HCT116 (cell line): ENCODE measurements around the gene GABBR2. TPM values are rescaled to one million over a fixed set of nuclear protein-coding genes. Genes with fewer than 3 reads are reported as not detected.

Experiments
- ATAC-seq: fragments of 200-7000 bp; cut with Tn5 transposase; 2 replicates; pipeline ENCODE4 v1.9.1; 2020; ENCODE audit warnings: mild to moderate bottlenecking, moderate library complexity
- BruUV-seq: library from RNA; stranded (reverse); fragments of 400-500 nt; replicated peaks from 2 replicates; lab custom pipeline; 2021; lab: Mats Ljungman, UMichigan
- CTCF ChIA-PET: fragments of 300-600 bp; sonication (Branson Sonifier 250); formaldehyde crosslinking; loops from one replicate; lab custom pipeline; 2021; ENCODE audit warnings: antibody characterized with exemption; lab: Charles Lee
- POLR2A ChIA-PET: fragments of 300-600, 350-600 bp; sonication (Branson Sonifier 250); formaldehyde crosslinking; loops from one replicate; lab custom pipeline; 2021; ENCODE audit warnings: antibody characterized with exemption; lab: Charles Lee
- RAD21 ChIA-PET, 2 experiments: fragments of 300-600 bp; sonication (Branson Sonifier 250); formaldehyde crosslinking; loops; one replicate each; lab custom pipeline; 2023; ENCODE audit warnings: low total read pairs in 2 of 2; ENCODE audit not compliant: uncharacterized antibody in 2 of 2, unreplicated experiment in 2 of 2, low non-redundant PET in 1 of 2; lab: Charles Lee
- DNase-seq: peaks from one replicate; pipeline ENCODE4 v3.0.0-alpha.2; 2010; ENCODE audit warnings: low read depth, low spot score
- H2AFZ ChIP-seq: fragments of 200-600 bp; shearing (Covaris generic), sonication (generic); 2 replicates; pipeline ENCODE4 v1.6.1; 2017; ENCODE audit warnings: low read depth, mixed run types, mixed read lengths, antibody characterized with exemption, low read length; ENCODE audit not compliant: poor library complexity, severe bottlenecking
- H3K27ac ChIP-seq: 2 replicates; pipeline ENCODE4 v1.5.1; 2012; ENCODE audit warnings: low read depth, low read length
- H3K27me3 ChIP-seq: fragments of 200-600 bp; sonication (generic); 2 replicates; pipeline ENCODE4 v1.6.1; 2016; ENCODE audit warnings: mixed run types, low read length, mixed read lengths; ENCODE audit not compliant: insufficient read depth
- H3K36me3 ChIP-seq, 2 experiments: fragments of 200-500 bp in 1 of 2; fragments of 200-600 bp in 1 of 2; sonication (Bioruptor generic) in 1 of 2; sonication (generic) in 1 of 2; 2 replicates each; pipeline versions ENCODE4 v1.5.1 to v1.6.1; 2014 to 2016; ENCODE audit warnings: low read length in 2 of 2, inconsistent platforms in 1 of 2, mixed read lengths in 1 of 2, mixed run types in 1 of 2; ENCODE audit not compliant: insufficient read depth in 2 of 2, control insufficient read depth in 1 of 2
- H3K4me1 ChIP-seq, 2 experiments: fragments of 200-600 bp in 1 of 2; sonication (generic) in 1 of 2; 2 replicates each; pipeline versions ENCODE4 v1.5.1 to v1.6.1; 2012 to 2017; ENCODE audit warnings: low read length in 2 of 2, inconsistent platforms in 1 of 2, mild to moderate bottlenecking in 1 of 2, mixed read lengths in 1 of 2, mixed run types in 1 of 2, moderate library complexity in 1 of 2; ENCODE audit not compliant: insufficient read depth in 2 of 2, control insufficient read depth in 1 of 2
- H3K4me2 ChIP-seq: fragments of 200-600 bp; sonication (generic); 2 replicates; pipeline ENCODE4 v1.6.1; 2017; ENCODE audit warnings: mixed run types, low read length, mixed read lengths
- H3K4me3 ChIP-seq, 2 experiments: fragments of 200-600 bp in 1 of 2; sonication (generic) in 1 of 2; replicated peaks in 1 of 2; 2 replicates each; pipeline ENCODE4 v1.5.1; 2011 to 2016; ENCODE audit warnings: low read length in 2 of 2, control low read depth in 1 of 2, low read depth in 1 of 2, mild to moderate bottlenecking in 1 of 2, mixed read lengths in 1 of 2, mixed run types in 1 of 2
- H3K79me2 ChIP-seq: fragments of 200-600 bp; sonication (generic); 2 replicates; pipeline ENCODE4 v1.6.1; 2017; ENCODE audit warnings: mild to moderate bottlenecking, mixed run types, low read length, moderate library complexity, mixed read lengths; ENCODE audit not compliant: insufficient read depth
- H3K9ac ChIP-seq: fragments of 200-600 bp; sonication (generic); 2 replicates; pipeline ENCODE4 v1.6.1; 2016; ENCODE audit warnings: low read length, mixed read lengths
- H3K9me2 ChIP-seq: fragments of 200-600 bp; sonication (generic), shearing (Covaris generic); 2 replicates; pipeline ENCODE4 v1.6.1; 2017; ENCODE audit warnings: mixed run types, mild to moderate bottlenecking, moderate library complexity; ENCODE audit not compliant: insufficient read depth
- H3K9me3 ChIP-seq, 2 experiments: fragments of 200-500 bp in 1 of 2; fragments of 200-600 bp in 1 of 2; sonication (Bioruptor generic) in 1 of 2; sonication (generic) in 1 of 2; 2 replicates each; pipeline ENCODE4 v1.6.1; 2014 to 2017; ENCODE audit warnings: low read length in 2 of 2, mixed read lengths in 2 of 2, inconsistent platforms in 1 of 2, low read depth in 1 of 2, mild to moderate bottlenecking in 1 of 2, mixed run types in 1 of 2, moderate library complexity in 1 of 2; ENCODE audit not compliant: control insufficient read depth in 1 of 2, insufficient read depth in 1 of 2
- H4K20me1 ChIP-seq: fragments of 200-600 bp; sonication (generic), shearing (Covaris generic); 2 replicates; pipeline ENCODE4 v1.6.1; 2017; ENCODE audit warnings: mixed run types, mild to moderate bottlenecking, moderate library complexity; ENCODE audit not compliant: insufficient read depth
- CBX3 ChIP-seq: IDR thresholded peaks from 2 replicates; pipeline ENCODE4 v1.6.1; 2012; ENCODE audit warnings: low read depth
- CTCF ChIP-seq, 3 experiments: fragments of 200-600 bp in 1 of 3; sonication (generic) in 1 of 3; IDR thresholded peaks in 2 of 3; conservative IDR thresholded peaks in 1 of 3; 2 replicates each; pipeline ENCODE4 v1.5.1; 2012 to 2017; ENCODE audit warnings: low read depth in 2 of 3, low read length in 2 of 3, antibody characterized with exemption in 1 of 3, borderline replicate concordance in 1 of 3, control low read depth in 1 of 3, mild to moderate bottlenecking in 1 of 3, mixed read lengths in 1 of 3, mixed run types in 1 of 3, moderate library complexity in 1 of 3; ENCODE audit not compliant: insufficient read depth in 1 of 3
- EZH2phosphoT487 ChIP-seq: fragments of 200-600 bp; IDR thresholded peaks from 2 replicates; pipeline ENCODE4 v1.6.1; 2018; ENCODE audit warnings: antibody characterized with exemption, borderline replicate concordance
- RAD21 ChIP-seq: IDR thresholded peaks from 2 replicates; pipeline ENCODE4 v1.6.1; 2012; ENCODE audit warnings: low read depth, mild to moderate bottlenecking
- SIN3A ChIP-seq: IDR thresholded peaks from 2 replicates; pipeline ENCODE4 v1.6.1; 2012; ENCODE audit warnings: low read depth
- TCF7L2 ChIP-seq: IDR thresholded peaks from 2 replicates; pipeline ENCODE4 v1.7.0; 2011; ENCODE audit warnings: borderline replicate concordance, inconsistent platforms; ENCODE audit not compliant: insufficient read depth, insufficient read length; ENCODE audit errors: extremely low read depth
- ZNF274 ChIP-seq: fragments of 200-500 bp; sonication (Bioruptor generic); IDR thresholded peaks from 2 replicates; pipeline ENCODE4 v1.6.1; 2014; ENCODE audit warnings: mild to moderate bottlenecking, low read depth, low read length, inconsistent platforms
- intact Hi-C: fragments of 100-400 bp; cut with micrococcal nuclease; formaldehyde crosslinking; loops from 2 replicates; pipeline ENCODE4 v1.10.0; 2022
- total RNA-seq: library from RNA; stranded (reverse); gene quantifications from one replicate; pipeline ENCODE4 v1.2.1, GENCODE V29; 2021; ENCODE audit not compliant: unreplicated experiment
- TF ChIP-seq, protein P1 (sequence below): IDR thresholded peaks from 2 replicates; pipeline ENCODE4 v1.6.1; 2011; ENCODE audit warnings: mild to moderate bottlenecking, low read length, moderate library complexity; ENCODE audit not compliant: insufficient replicate concordance; ENCODE audit errors: extremely low read depth

The GABBR2 gene
- total RNA-seq, 1 experiment from 2014 or later = 0.15 TPM

DNA sequence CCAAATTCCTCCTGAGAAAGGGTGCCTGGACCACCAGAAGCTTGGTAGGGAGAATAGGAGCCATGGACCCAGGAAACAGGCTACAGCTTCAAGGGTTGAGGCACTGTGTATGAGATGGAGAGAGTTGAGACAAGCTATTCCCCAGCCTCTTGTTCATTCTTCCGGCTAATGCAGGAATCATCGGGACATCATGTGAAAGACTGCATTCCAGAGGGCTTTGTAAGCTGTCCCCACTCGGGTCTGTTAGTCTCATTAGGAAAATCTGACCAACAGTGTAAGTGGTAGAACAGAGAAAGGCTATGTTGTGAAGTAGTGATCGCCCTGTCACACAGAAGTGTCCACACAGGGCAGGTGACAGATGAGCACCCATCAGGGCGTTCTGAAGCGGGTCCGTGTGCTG, 81.4 kb downstream of the GABBR2 start:
- Histone ChIP-seq H3K4me2 (no peak overlapping the region), H3K36me3 (no peaks in the 10 kb centered on the region), H3K4me3 (no peak overlapping the region), H3K9me3 (no peaks in the 10 kb centered on the region), H3K4me1 (no peaks in the 10 kb centered on the region), H3K27ac (no peak overlapping the region), H3K27me3 (peaks cover 34% of the 10 kb centered on the region), H3K9me2 (no peaks in the 10 kb centered on the region), H3K9ac (no peak overlapping the region), H2AFZ (no peak overlapping the region), H3K79me2 (no peaks in the 10 kb centered on the region), H4K20me1 (no peaks in the 10 kb centered on the region)
- ChIA-PET RAD21 (no interaction called here), POLR2A (no interaction called here), CTCF (no interaction called here)
- intact Hi-C loops = no loop called here
- ATAC-seq = no peak
- no TSS peak for BruUV-seq
- TF ChIP-seq TCF7L2 = no peak
- TF ChIP-seq SIN3A = no peak
- TF ChIP-seq, protein P1, sequence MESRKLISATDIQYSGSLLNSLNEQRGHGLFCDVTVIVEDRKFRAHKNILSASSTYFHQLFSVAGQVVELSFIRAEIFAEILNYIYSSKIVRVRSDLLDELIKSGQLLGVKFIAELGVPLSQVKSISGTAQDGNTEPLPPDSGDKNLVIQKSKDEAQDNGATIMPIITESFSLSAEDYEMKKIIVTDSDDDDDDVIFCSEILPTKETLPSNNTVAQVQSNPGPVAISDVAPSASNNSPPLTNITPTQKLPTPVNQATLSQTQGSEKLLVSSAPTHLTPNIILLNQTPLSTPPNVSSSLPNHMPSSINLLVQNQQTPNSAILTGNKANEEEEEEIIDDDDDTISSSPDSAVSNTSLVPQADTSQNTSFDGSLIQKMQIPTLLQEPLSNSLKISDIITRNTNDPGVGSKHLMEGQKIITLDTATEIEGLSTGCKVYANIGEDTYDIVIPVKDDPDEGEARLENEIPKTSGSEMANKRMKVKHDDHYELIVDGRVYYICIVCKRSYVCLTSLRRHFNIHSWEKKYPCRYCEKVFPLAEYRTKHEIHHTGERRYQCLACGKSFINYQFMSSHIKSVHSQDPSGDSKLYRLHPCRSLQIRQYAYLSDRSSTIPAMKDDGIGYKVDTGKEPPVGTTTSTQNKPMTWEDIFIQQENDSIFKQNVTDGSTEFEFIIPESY = no peak
- no peak for TF ChIP-seq EZH2phosphoT487
- TF ChIP-seq CTCF (IDR thresholded peaks at IDR 0.05 in 2 of 3, conservative IDR thresholded peaks at IDR 0.05 in 1 of 3; ENCODE audit: borderline replicate concordance in 1 of 3, insufficient read depth in 1 of 3, low read depth in 2 of 3, low read length in 2 of 3) = no peak
- no peak for TF ChIP-seq RAD21
- TF ChIP-seq ZNF274 = no peak
- TF ChIP-seq CBX3 = no peak
- DNase-seq = no peak
